HEK293T (cell line): Measurements from ENCODE around the gene KDM3B.

Experiments used
- BHLHE40 ChIP-seq: fragments of 450-650 bp; IDR thresholded peaks from 2 replicates; pipeline ENCODE4 v1.6.1; 2016; ENCODE audit warnings: mild to moderate bottlenecking, moderate library complexity, borderline replicate concordance
- CTBP1 ChIP-seq: fragments of 450-650 bp; IDR thresholded peaks from 2 replicates; pipeline ENCODE4 v1.6.1; 2016; ENCODE audit warnings: borderline replicate concordance
- FOXA1 ChIP-seq: fragments of 450-650 bp; IDR thresholded peaks from 2 replicates; pipeline ENCODE4 v1.6.1; 2016; ENCODE audit warnings: mild to moderate bottlenecking
- FOXM1 ChIP-seq: fragments of 450-650 bp; IDR thresholded peaks from 2 replicates; pipeline ENCODE4 v1.6.1; 2017; ENCODE audit warnings: mild to moderate bottlenecking, borderline replicate concordance
- HDGF ChIP-seq: fragments of 450-650 bp; IDR thresholded peaks from 2 replicates; pipeline ENCODE4 v1.6.1; 2017; ENCODE audit warnings: antibody characterized with exemption, borderline replicate concordance
- L3MBTL2 ChIP-seq: fragments of 450-650 bp; conservative IDR thresholded peaks from 2 replicates; pipeline ENCODE4 v1.6.1; 2016; ENCODE audit warnings: mild to moderate bottlenecking
- PKNOX1 ChIP-seq: fragments of 450-650 bp; IDR thresholded peaks from 2 replicates; pipeline ENCODE4 v1.6.1; 2016
- SP1 ChIP-seq: fragments of 450-650 bp; IDR thresholded peaks from 2 replicates; pipeline ENCODE4 v1.6.1; 2017

DNA sequence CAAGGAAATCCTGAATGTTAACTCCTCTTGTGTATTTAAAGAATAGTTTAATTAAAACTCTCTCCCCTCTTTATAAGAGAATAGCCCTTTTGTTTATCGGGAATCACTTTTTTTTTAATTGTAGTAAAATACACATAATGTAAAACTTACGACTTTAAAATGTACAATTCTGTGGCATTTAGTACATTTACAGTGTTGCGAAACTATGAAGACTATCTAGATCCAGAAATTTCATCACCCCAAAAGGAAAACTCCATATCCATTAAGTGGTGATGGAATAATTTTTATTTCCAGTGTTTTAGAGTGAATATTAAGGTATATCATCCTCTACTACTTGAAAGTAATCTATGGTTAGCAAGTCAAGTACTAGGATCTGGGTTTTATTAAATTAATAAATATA lies 36.8 kb downstream of the KDM3B start:
- TF ChIP-seq SP1 (no peak), L3MBTL2 (no peak), BHLHE40 (no peak), PKNOX1 (no peak), HDGF (no peak), FOXA1 (no peak), FOXM1 (no peak), CTBP1 (no peak)
